ENCODE results near the gene PHLPP1.
"Not testable (repeated sequence)": the region's sequence is repeated elsewhere in the genome, so short reads cannot be mapped to it uniquely, and the experiment has no call there.

DNA sequence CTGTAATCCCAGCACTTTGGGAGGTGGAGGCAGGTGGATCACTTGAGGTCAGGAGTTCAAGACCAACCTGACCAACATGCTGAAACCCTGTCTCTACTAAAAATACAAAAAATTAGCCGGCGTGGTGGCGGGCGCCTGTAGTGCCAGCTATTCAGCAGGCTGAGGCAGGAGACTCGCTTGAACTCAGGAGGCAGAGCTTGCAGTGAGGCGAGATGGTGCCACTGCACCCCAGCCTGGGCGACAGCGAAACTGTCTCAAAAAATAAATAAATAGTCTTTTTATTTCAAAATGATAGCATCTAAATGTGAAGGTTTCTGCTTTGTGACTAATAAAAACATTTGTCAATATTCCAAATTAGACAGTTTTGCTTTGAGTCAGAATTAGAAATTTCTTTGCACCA is 8.5 kb upstream of the PHLPP1 start:
- TF ChIP-seq, protein P1, sequence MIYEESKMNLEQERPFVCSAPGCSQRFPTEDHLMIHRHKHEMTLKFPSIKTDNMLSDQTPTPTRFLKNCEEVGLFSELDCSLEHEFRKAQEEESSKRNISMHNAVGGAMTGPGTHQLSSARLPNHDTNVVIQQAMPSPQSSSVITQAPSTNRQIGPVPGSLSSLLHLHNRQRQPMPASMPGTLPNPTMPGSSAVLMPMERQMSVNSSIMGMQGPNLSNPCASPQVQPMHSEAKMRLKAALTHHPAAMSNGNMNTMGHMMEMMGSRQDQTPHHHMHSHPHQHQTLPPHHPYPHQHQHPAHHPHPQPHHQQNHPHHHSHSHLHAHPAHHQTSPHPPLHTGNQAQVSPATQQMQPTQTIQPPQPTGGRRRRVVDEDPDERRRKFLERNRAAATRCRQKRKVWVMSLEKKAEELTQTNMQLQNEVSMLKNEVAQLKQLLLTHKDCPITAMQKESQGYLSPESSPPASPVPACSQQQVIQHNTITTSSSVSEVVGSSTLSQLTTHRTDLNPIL (CRISPR knock-in tag; IDR thresholded peaks at IDR 0.05; ENCODE audit: low read depth): not testable (repeated sequence)
- not testable (repeated sequence) for TF ChIP-seq ESRRG (CRISPR knock-in tag; IDR thresholded peaks at IDR 0.05); ZC3H10 (CRISPR knock-in tag; IDR thresholded peaks at IDR 0.05); PATZ1 (CRISPR knock-in tag; IDR thresholded peaks at IDR 0.05; ENCODE audit: borderline replicate concordance); RARB (CRISPR knock-in tag; IDR thresholded peaks at IDR 0.05); ZNF565 (CRISPR knock-in tag; conservative IDR thresholded peaks at IDR 0.05; ENCODE audit: low read depth); GLIS3 (CRISPR knock-in tag; IDR thresholded peaks at IDR 0.05); ISL1 (CRISPR knock-in tag; IDR thresholded peaks at IDR 0.05); ZFP30 (CRISPR knock-in tag; IDR thresholded peaks at IDR 0.05); BACH2 (CRISPR knock-in tag; IDR thresholded peaks at IDR 0.05; ENCODE audit: borderline replicate concordance); CSDC2 (CRISPR knock-in tag; IDR thresholded peaks at IDR 0.05)
- TF ChIP-seq, protein P2, sequence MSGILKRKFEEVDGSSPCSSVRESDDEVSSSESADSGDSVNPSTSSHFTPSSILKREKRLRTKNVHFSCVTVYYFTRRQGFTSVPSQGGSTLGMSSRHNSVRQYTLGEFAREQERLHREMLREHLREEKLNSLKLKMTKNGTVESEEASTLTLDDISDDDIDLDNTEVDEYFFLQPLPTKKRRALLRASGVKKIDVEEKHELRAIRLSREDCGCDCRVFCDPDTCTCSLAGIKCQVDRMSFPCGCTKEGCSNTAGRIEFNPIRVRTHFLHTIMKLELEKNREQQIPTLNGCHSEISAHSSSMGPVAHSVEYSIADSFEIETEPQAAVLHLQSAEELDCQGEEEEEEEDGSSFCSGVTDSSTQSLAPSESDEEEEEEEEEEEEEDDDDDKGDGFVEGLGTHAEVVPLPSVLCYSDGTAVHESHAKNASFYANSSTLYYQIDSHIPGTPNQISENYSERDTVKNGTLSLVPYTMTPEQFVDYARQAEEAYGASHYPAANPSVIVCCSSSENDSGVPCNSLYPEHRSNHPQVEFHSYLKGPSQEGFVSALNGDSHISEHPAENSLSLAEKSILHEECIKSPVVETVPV (CRISPR knock-in tag; IDR thresholded peaks at IDR 0.05): not testable (repeated sequence)
- TF ChIP-seq, protein P3, sequence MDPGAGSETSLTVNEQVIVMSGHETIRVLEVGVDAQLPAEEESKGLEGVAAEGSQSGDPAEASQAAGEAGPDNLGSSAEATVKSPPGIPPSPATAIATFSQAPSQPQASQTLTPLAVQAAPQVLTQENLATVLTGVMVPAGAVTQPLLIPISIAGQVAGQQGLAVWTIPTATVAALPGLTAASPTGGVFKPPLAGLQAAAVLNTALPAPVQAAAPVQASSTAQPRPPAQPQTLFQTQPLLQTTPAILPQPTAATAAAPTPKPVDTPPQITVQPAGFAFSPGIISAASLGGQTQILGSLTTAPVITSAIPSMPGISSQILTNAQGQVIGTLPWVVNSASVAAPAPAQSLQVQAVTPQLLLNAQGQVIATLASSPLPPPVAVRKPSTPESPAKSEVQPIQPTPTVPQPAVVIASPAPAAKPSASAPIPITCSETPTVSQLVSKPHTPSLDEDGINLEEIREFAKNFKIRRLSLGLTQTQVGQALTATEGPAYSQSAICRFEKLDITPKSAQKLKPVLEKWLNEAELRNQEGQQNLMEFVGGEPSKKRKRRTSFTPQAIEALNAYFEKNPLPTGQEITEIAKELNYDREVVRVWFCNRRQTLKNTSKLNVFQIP (CRISPR knock-in tag; IDR thresholded peaks at IDR 0.05; ENCODE audit: borderline replicate concordance, low read depth): not testable (repeated sequence)
- TF ChIP-seq, protein P4, sequence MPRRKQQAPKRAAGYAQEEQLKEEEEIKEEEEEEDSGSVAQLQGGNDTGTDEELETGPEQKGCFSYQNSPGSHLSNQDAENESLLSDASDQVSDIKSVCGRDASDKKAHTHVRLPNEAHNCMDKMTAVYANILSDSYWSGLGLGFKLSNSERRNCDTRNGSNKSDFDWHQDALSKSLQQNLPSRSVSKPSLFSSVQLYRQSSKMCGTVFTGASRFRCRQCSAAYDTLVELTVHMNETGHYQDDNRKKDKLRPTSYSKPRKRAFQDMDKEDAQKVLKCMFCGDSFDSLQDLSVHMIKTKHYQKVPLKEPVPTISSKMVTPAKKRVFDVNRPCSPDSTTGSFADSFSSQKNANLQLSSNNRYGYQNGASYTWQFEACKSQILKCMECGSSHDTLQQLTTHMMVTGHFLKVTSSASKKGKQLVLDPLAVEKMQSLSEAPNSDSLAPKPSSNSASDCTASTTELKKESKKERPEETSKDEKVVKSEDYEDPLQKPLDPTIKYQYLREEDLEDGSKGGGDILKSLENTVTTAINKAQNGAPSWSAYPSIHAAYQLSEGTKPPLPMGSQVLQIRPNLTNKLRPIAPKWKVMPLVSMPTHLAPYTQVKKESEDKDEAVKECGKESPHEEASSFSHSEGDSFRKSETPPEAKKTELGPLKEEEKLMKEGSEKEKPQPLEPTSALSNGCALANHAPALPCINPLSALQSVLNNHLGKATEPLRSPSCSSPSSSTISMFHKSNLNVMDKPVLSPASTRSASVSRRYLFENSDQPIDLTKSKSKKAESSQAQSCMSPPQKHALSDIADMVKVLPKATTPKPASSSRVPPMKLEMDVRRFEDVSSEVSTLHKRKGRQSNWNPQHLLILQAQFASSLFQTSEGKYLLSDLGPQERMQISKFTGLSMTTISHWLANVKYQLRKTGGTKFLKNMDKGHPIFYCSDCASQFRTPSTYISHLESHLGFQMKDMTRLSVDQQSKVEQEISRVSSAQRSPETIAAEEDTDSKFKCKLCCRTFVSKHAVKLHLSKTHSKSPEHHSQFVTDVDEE (CRISPR knock-in tag; IDR thresholded peaks at IDR 0.05): not testable (repeated sequence)

Measured in SK-N-SH treated with all-trans-retinoic acid at 6 μM for 48 hours (cell line).